Duodenal mucosa (tissue), 2 donors: ENCODE data around the gene TREML2.

Experiments used
- H3K27ac ChIP-seq: one replicate; pipeline ENCODE4 v1.7.0; 2013; ENCODE audit warnings: low read depth, low read length
- H3K27me3 ChIP-seq, 2 donors: one replicate each; pipeline ENCODE4 v1.7.0; 2013; ENCODE audit warnings: low read length in 2 of 2, control low read depth in 1 of 2; ENCODE audit not compliant: insufficient read depth in 2 of 2, control insufficient read depth in 1 of 2
- H3K36me3 ChIP-seq, 2 donors: one replicate each; pipeline ENCODE4 v1.7.0; 2013; ENCODE audit warnings: low read length in 2 of 2, control low read depth in 1 of 2; ENCODE audit not compliant: insufficient read depth in 2 of 2, control insufficient read depth in 1 of 2
- H3K4me1 ChIP-seq, 2 donors: one replicate each; pipeline ENCODE4 v1.7.0; 2013; ENCODE audit warnings: low read length in 2 of 2, control low read depth in 1 of 2; ENCODE audit not compliant: insufficient read depth in 2 of 2, control insufficient read depth in 1 of 2
- H3K4me3 ChIP-seq, 2 donors: one replicate each; pipeline ENCODE4 v1.7.0; 2013; ENCODE audit warnings: low read length in 2 of 2, low read depth in 1 of 2
- H3K9ac ChIP-seq, 2 donors: one replicate each; pipeline ENCODE4 v1.7.0; 2013; ENCODE audit warnings: low read length in 2 of 2, low read depth in 1 of 2
- H3K9me3 ChIP-seq, 2 donors: one replicate each; pipeline ENCODE4 v1.7.0; 2013; ENCODE audit warnings: low read length in 2 of 2, control low read depth in 1 of 2; ENCODE audit not compliant: control insufficient read depth in 1 of 2

Gene TREML2

DNA sequence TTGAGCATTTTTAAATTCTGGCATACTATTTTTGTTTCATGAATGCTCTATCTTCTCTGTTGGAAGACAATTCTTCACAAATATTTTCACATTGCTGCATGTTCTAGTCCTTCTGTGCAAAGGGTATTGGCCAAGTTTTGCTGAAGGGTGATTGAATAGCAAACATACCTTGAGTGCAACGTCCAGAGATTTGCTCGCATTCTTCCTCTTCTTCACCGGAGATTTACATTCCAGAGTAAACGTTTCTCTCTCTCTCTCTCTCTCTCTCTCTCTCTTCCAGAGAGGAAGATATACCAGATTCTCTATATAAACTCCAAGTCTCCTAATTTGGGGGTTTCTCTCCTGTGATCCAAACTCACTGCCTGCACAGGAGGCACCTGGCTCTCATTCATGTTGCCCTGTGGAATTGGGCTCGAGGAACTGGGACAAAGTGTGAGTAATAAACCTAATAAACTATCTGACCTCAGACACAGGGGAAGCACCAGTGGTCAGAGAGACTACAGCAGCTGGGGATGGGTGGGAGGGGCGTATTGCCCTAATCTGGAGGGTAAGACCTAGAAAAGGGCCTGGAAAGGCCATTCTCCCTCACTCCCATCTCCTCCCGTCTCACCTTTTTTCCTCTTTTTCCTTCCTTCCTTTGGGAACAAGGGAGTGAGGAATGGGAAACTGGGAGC is 45.7 kb downstream of the TREML2 start:
- no peaks in the 10 kb centered on the region for H3K36me3 ChIP-seq
- no peaks in the 10 kb centered on the region for H3K9me3 ChIP-seq
- no peak overlapping the region for H3K27ac ChIP-seq
- H3K9ac ChIP-seq: no peak overlapping the region
- H3K4me1 ChIP-seq: no peaks in the 10 kb centered on the region
- peaks cover 0 to 5% of the 10 kb centered on the region in 2 donors for H3K27me3 ChIP-seq
- H3K4me3 ChIP-seq: no peak overlapping the region

- H3K9me3 ChIP-seq: no peaks in the 10 kb centered on the region
These were observed 46.8 kb downstream of the TREML2 start, which contains the start of gene TREML1 for GRCh38 chr6:41153992-41154625. TSS of gene TREML1 (minus strand) at chr6:41154347. CDS start at chr6:41154288, 59 bp downstream.

DNA sequence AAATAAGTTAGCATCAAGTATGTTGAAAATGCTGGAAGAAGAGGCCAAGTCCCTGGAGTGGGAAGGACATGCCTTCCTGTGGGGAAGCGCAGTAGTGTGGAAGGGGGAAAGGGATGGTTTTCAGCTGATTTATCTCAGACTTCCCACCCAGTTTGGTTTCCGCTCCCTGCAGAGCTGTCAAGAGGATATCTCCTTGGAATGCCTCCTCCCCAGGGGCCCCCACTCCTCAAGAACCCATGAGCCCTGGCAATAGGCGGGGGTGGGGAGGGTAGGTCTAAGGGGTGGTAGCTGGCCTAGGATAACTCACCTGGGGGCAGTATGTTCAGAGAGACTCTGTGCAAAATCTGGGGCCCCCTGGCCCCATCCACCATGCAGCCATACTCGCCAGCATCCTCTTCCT is 47.5 kb downstream of the TREML2 start:
- no peaks in the 10 kb centered on the region for H3K36me3 ChIP-seq
- H3K9me3 ChIP-seq: no peaks in the 10 kb centered on the region
- H3K4me3 ChIP-seq: no peak overlapping the region
- no peak overlapping the region for H3K9ac ChIP-seq
- H3K27me3 ChIP-seq: peaks cover 0 to 5% of the 10 kb centered on the region in 2 donors
- H3K27ac ChIP-seq: no peak overlapping the region
- no peaks in the 10 kb centered on the region for H3K4me1 ChIP-seq

More at GRCh38 chr6:41153992-41154625, 46.8 kb downstream of the TREML2 start, which contains the start of gene TREML1:
- no peak within 1 kb of the TSS for H3K9ac ChIP-seq
- peaks cover 0 to 5% of the 10 kb centered on the region in 2 donors for H3K27me3 ChIP-seq
- H3K4me1 ChIP-seq: no peaks in the 10 kb centered on the region
- no peak within 1 kb of the TSS for H3K4me3 ChIP-seq
- H3K27ac ChIP-seq: no peak within 1 kb of the TSS
- H3K36me3 ChIP-seq: no peaks in the 10 kb centered on the region

DNA sequence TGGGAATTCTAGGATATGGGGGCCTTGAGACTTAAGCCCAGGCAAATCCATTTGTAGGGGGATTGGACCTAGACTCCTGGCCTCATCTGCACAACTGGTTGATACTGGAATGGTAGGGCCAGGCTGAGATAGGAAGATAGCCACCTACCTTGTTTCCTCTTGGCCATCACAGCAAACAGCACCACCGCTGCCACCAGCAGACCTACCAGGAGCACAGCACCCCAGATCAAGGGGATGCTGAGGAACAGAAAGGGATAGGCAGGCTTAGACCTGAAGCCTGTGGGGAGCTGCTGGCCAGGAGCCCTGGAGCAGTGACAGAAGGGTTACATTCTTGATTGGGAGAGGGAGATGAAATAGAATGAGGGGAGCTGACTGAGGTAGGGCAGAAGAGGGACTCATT is 50.3 kb downstream of the TREML2 start:
- Histone ChIP-seq H3K27me3 (no peaks in the 10 kb centered on the region), H3K27ac (no peak overlapping the region), H3K4me3 (no peak overlapping the region)

DNA sequence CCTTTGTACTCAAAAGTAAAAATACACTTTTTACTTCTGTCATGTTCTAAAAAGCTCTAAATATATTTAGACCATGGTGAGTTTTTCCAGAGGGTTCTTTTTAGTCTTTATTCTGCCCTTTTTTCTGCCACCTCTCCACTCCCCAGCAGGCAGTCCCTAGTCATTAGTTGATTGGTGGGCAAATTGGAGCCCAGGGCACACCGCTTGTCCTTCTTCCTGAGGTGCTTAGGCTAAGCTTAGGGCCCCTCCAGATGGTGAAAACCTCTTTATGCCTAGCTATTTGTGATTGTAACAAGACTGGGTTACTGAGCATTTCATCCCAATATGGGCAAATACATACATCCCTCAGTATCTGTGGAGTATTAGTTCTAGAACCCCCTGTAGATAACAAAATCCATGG is 53.0 kb downstream of the TREML2 start:
- no peaks in the 10 kb centered on the region for H3K36me3 ChIP-seq
- H3K9ac ChIP-seq: no peak overlapping the region
- no peaks in the 10 kb centered on the region for H3K27me3 ChIP-seq
- no peak overlapping the region for H3K27ac ChIP-seq
- H3K4me3 ChIP-seq: no peak overlapping the region
- H3K9me3 ChIP-seq: no peaks in the 10 kb centered on the region
- no peaks in the 10 kb centered on the region for H3K4me1 ChIP-seq

More for the DNA sequence above, 50.3 kb downstream of the TREML2 start:
- Histone ChIP-seq H3K36me3 (no peaks in the 10 kb centered on the region), H3K9ac (no peak overlapping the region), H3K9me3 (no peaks in the 10 kb centered on the region), H3K4me1 (no peaks in the 10 kb centered on the region)
